Measurements from ENCODE around the gene SNTG2.
"Not testable (repeated sequence)": the region's sequence is repeated elsewhere in the genome, so short reads cannot be mapped to it uniquely, and the experiment has no call there.

SNTG2 gene

DNA sequence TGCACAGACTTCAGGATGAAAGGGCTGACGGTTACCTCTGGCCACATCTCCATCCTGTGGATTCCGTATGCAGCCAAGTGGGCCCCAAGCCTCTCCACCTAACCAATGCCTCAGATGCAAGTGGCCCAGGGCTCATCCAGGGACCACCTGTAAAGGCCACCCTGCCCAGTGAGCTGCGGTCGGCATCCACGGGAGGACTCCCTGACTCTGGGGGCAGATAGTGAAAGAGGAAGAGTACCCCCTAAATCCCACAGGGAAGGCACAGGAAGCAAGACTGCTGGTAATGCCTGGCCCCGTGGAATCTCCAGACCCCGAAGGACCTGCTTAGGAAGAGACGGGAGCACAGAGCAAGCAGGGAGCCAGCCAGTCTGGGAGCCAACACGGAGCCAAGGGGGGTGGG is 451.4 kb downstream of the SNTG2 start:
- no peak overlapping the region for H3K4me3 ChIP-seq (ENCODE audit: low read depth, low read length)

DNA sequence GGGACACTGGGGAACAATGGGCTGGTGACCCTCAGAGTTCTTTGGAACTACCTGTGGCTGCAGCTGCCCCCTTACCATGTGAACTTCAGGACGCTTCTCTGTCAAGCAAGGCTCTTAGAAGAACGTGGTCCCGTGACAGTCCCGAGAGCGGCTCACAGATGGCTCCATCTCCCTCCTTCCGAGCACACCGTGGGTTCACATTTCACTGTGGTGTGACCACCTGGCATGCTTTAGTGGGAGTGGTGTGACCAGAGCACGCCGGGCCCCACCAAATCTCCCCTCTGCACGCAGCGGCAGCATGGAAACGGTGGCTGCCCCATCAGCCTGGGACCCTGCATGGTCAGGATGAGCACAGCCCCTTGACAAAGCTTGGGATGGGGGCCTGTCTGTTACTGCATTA is 452.9 kb downstream of the SNTG2 start:
- H3K4me3 ChIP-seq (ENCODE audit: low read depth, low read length): no peak overlapping the region

GRCh38 chr2:1405124-1405523 is 454.5 kb downstream of the SNTG2 start:
- H3K4me3 ChIP-seq (ENCODE audit: low read depth, low read length): no peak overlapping the region

- no peak overlapping the region for H3K4me3 ChIP-seq (ENCODE audit: low read depth, low read length)
Measured at GRCh38 chr2:1405967-1406366, 455.3 kb downstream of the SNTG2 start.

DNA sequence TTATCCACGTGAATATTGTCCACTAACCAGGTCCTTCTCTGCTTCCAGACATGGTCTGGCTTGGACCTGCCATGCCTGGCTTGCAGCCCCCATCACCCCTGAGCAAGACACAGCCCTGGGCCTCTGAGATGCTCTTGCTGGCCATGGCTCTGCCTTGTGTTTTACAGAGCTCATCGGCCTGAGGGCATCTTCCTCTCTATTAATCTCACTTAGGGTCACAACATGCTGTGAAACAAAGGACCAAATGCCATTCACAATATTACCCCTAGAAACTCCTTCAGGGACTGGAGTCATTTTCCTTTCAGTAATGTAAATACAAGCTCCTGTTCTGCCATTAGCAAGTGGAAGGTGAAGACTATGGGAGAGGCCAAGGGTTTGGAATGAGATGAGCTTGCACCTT is 455.8 kb downstream of the SNTG2 start:
- H3K4me3 ChIP-seq (ENCODE audit: low read depth, low read length): no peak overlapping the region

DNA sequence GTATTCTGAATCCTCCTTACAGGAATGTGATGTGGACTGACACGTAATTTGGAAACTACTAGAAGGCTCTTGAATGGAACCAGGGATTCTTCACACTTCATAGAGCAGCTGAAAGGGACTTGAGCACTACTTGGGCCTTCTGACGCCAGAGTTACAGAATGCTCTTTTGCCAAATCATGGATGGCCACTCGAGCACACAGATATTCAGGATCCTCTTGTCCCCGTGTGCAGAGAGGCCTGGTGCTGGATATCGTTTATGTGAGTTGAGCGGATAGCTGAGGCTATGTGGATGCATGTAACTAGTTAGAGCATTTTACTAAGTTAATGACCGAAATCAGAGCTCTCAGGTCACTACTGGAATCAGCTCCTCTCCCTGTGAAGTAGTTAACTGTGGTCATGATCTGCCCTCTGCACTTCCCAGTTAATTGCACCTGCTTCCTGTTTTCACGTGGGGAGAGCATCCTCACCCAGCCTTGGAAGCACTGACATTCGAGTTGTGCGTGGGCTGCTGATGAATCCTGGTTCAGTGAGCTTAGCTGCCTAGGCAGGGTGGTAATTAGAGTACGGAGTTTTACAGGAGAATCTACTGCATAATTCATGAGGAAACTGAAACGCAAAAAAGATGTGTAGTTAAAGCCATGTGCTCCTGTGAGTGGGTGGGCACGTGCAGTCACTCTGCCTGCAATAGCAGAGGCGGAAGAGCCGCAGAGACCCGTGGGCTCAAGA is 457.5 kb downstream of the SNTG2 start:
- no peak overlapping the region for H3K4me3 ChIP-seq (ENCODE audit: low read depth, low read length)

GRCh38 chr2:1413156-1413710 is 462.6 kb downstream of the SNTG2 start, which contains the start of gene TPO:
TPO (plus strand) TSS chr2:1413463; CDS start chr2:1414409, 946 bp downstream.
- no peak within 1 kb of the TSS for H3K4me3 ChIP-seq (ENCODE audit: low read depth, low read length)

GRCh38 chr2:1414121-1414520 is 463.5 kb downstream of the SNTG2 start:
- H3K4me3 ChIP-seq (ENCODE audit: low read depth, low read length): no peak overlapping the region

DNA sequence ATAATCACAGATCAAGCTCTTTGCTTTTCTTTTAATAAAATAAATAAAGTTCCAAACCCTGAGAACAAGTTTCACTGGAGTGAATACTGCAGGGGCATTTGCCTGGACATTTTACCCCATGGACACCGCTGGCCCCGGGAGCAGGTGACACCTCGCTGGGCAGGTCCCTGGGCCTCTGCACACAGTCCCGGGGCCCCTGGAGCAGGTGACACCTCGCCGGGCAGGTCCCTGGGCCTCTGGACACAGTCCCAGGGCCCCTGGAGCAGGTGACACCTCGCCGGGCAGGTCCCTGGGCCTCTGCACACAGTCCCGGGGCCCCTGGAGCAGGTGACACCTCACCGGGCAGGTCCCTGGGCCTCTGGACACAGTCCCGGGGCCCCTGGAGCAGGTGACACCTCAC is 464.3 kb downstream of the SNTG2 start:
- not testable (repeated sequence) for H3K4me3 ChIP-seq (ENCODE audit: low read depth, low read length)

DNA sequence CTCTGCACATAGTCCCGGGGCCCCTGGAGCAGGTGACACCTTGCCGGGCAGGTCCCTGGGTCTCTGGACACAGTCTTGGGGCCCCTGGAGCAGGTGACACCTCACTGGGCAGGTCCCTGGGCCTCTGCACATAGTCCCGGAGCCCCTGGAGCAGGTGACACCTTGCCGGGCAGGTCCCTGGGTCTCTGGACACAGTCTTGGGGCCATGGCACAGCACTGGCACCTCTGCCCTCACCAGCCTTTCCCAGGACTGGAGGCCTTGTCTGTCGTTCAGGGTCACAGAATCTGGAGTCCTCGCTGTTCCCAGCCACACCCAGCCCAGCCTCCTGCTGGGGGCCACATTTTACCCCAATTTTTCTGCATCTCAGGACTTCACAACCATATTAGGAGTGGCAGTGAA is 464.9 kb downstream of the SNTG2 start:
- H3K4me3 ChIP-seq (ENCODE audit: low read depth, low read length): no peak overlapping the region
